HepG2 (cell line): ENCODE data around the gene ZC3H18. TPM values are rescaled to one million over a fixed set of nuclear protein-coding genes. Genes with fewer than 3 reads are reported as not detected.

Source experiments
- CREB3 ChIP-seq: sonication (generic); formaldehyde crosslinking; IDR thresholded peaks from 2 replicates; pipeline ENCODE4 v1.5.0; 2020; ENCODE audit warnings: missing genetic modification reagents
- DR1 ChIP-seq: sonication (generic); formaldehyde crosslinking; IDR thresholded peaks from 2 replicates; pipeline ENCODE4 v1.8.0; 2021; ENCODE audit warnings: mild to moderate bottlenecking, missing genetic modification reagents, inconsistent platforms
- JARID2 ChIP-seq: sonication (generic); formaldehyde crosslinking; IDR thresholded peaks from 2 replicates; pipeline ENCODE4 v1.8.1; 2023; ENCODE audit warnings: missing genetic modification reagents, inconsistent platforms; ENCODE audit not compliant: insufficient replicate concordance
- KLF12 ChIP-seq: sonication (generic); formaldehyde crosslinking; IDR thresholded peaks from 2 replicates; pipeline ENCODE4 v1.4.0; 2020; ENCODE audit warnings: missing genetic modification reagents, borderline replicate concordance
- MIER2 ChIP-seq: IDR thresholded peaks from 2 replicates; pipeline ENCODE4 v1.6.1; 2016; ENCODE audit warnings: missing biosample characterization, missing genetic modification reagents
- MTF1 ChIP-seq: sonication (generic); formaldehyde crosslinking; IDR thresholded peaks from 2 replicates; pipeline ENCODE4 v1.5.0; 2020; ENCODE audit warnings: missing genetic modification reagents
- MYPOP ChIP-seq: sonication (generic); formaldehyde crosslinking; IDR thresholded peaks from 2 replicates; pipeline ENCODE4 v1.8.1; 2023; ENCODE audit warnings: mild to moderate bottlenecking, moderate library complexity, missing genetic modification reagents
- NFRKB ChIP-seq: fragments of 450-650 bp; IDR thresholded peaks from 2 replicates; pipeline ENCODE4 v1.6.1; 2017
- SETDB1 ChIP-seq: sonication (generic); formaldehyde crosslinking; IDR thresholded peaks from 2 replicates; pipeline ENCODE4 v1.5.1; 2020; ENCODE audit warnings: missing genetic modification reagents, mild to moderate bottlenecking, borderline replicate concordance
- TARDBP ChIP-seq: sonication (generic); formaldehyde crosslinking; IDR thresholded peaks from 2 replicates; pipeline ENCODE4 v1.8.0; 2022; ENCODE audit warnings: mild to moderate bottlenecking, missing genetic modification reagents
- TOPORS ChIP-seq: sonication (generic); formaldehyde crosslinking; IDR thresholded peaks from 2 replicates; pipeline ENCODE4 v1.8.0; 2023; ENCODE audit warnings: mild to moderate bottlenecking, missing genetic modification reagents
- ZBTB39 ChIP-seq: sonication (generic); formaldehyde crosslinking; IDR thresholded peaks from 2 replicates; pipeline ENCODE4 v1.5.0; 2020; ENCODE audit warnings: missing genetic modification reagents
- ZKSCAN1 ChIP-seq: fragments of 150-350 bp; IDR thresholded peaks from 2 replicates; pipeline ENCODE4 v1.6.1; 2014; ENCODE audit warnings: low read length
- ZNF143 ChIP-seq: sonication (generic); formaldehyde crosslinking; IDR thresholded peaks from 2 replicates; pipeline ENCODE4 v1.4.0; 2020; ENCODE audit warnings: missing genetic modification reagents
- ZNF230 ChIP-seq: sonication (generic); formaldehyde crosslinking; IDR thresholded peaks from 2 replicates; pipeline ENCODE4 v1.4.0; 2020; ENCODE audit warnings: mild to moderate bottlenecking, missing genetic modification reagents
- ZNF263 ChIP-seq: sonication (generic); formaldehyde crosslinking; IDR thresholded peaks from 2 replicates; pipeline ENCODE4 v1.4.0; 2020; ENCODE audit warnings: missing genetic modification reagents
- ZNF281 ChIP-seq: sonication (generic); formaldehyde crosslinking; IDR thresholded peaks from 2 replicates; pipeline ENCODE4 v1.4.0; 2020; ENCODE audit warnings: missing genetic modification reagents, borderline replicate concordance
- ZNF335 ChIP-seq: sonication (generic); formaldehyde crosslinking; IDR thresholded peaks from 2 replicates; pipeline ENCODE4 v1.4.0; 2020; ENCODE audit warnings: missing genetic modification reagents
- ZNF496 ChIP-seq: sonication (generic); formaldehyde crosslinking; IDR thresholded peaks from 2 replicates; pipeline ENCODE4 v1.8.1; 2023; ENCODE audit warnings: mild to moderate bottlenecking, moderate library complexity, missing genetic modification reagents; ENCODE audit not compliant: insufficient replicate concordance
- ZNF563 ChIP-seq: sonication (generic); formaldehyde crosslinking; IDR thresholded peaks from 2 replicates; pipeline ENCODE4 v1.8.0; 2022; ENCODE audit warnings: mild to moderate bottlenecking, moderate library complexity, missing genetic modification reagents
- ZNF710 ChIP-seq: sonication (generic); formaldehyde crosslinking; IDR thresholded peaks from 2 replicates; pipeline ENCODE4 v1.5.0; 2020; ENCODE audit warnings: mild to moderate bottlenecking, missing genetic modification reagents, borderline replicate concordance
- ZNF75D ChIP-seq: sonication (generic); formaldehyde crosslinking; IDR thresholded peaks from 2 replicates; pipeline ENCODE4 v1.8.1; 2023; ENCODE audit warnings: missing genetic modification reagents, mild to moderate bottlenecking, borderline replicate concordance
- polyA plus RNA-seq, 8 experiments: library from polyadenylated mRNA; depleted of rRNA in 3 of 8; stranded (reverse) in 7 of 8; unstranded in 1 of 8; fragments of >200 nt; fragmentation: Illumina TruSeq in 4 of 8; extraction: Trizol in 4 of 8; gene quantifications; 2 replicates each; pipeline versions ENCODE4 v1.2.1 to v1.2.3, GENCODE V29; 2011 to 2016; ENCODE audit warnings: low read depth in 4 of 8, missing spikeins in 1 of 8, mixed read lengths in 1 of 8; ENCODE audit not compliant: insufficient read depth in 1 of 8
- total RNA-seq, 5 experiments: library from RNA; depleted of rRNA; stranded (reverse); fragments of >200 nt; fragmentation: Illumina TruSeq; extraction: Trizol; gene quantifications; 2 replicates each; pipeline ENCODE4 v1.2.3, GENCODE V29; 2016; ENCODE audit warnings: low read depth in 1 of 5

The ZC3H18 gene
- total and polyA plus RNA-seq, 2 of the 13 experiments (the other 11 are each of a cell fraction or from before 2014, with no cell fraction given): 11.2 to 27.4 TPM

- TF ChIP-seq ZNF75D (CRISPR knock-in tag): no peak
- peak; percentile 40; the same call in 1 of the 2 replicates for TF ChIP-seq KLF12 (CRISPR knock-in tag)
- no peak for TF ChIP-seq ZNF563 (CRISPR knock-in tag)
- TF ChIP-seq NFRKB: no peak
- no peak for TF ChIP-seq SETDB1 (CRISPR knock-in tag)
- TF ChIP-seq ZNF263 (CRISPR knock-in tag): 0 out of 2 replicates have a peak, but pooled peaks have one; percentile 4
- 0 out of 2 replicates have a peak, but pooled peaks have one; percentile 8 for TF ChIP-seq ZNF143
- TF ChIP-seq ZNF335 (CRISPR knock-in tag): 0 out of 2 replicates have a peak, but pooled peaks have one; percentile 28
- no peak for TF ChIP-seq ZNF710 (CRISPR knock-in tag)
- no peak for TF ChIP-seq TARDBP (CRISPR knock-in tag)
- 0 out of 2 replicates have a peak, but pooled peaks have one; percentile 4 for TF ChIP-seq DR1 (CRISPR knock-in tag)
- 0 out of 2 replicates have a peak, but pooled peaks have one; percentile 4 for TF ChIP-seq ZBTB39 (CRISPR knock-in tag)
- TF ChIP-seq CREB3: 0 out of 2 replicates have a peak, but pooled peaks have one; percentile 7
- TF ChIP-seq ZNF496 (CRISPR knock-in tag): no peak
- TF ChIP-seq MIER2: no peak
- TF ChIP-seq ZNF230 (CRISPR knock-in tag): 0 out of 2 replicates have a peak, but pooled peaks have one; percentile 6
- no peak for TF ChIP-seq ZNF281 (CRISPR knock-in tag)
- TF ChIP-seq TOPORS (CRISPR knock-in tag): no peak
- 0 out of 2 replicates have a peak, but pooled peaks have one; percentile 20 for TF ChIP-seq MTF1
- TF ChIP-seq ZKSCAN1: no peak
- TF ChIP-seq MYPOP (CRISPR knock-in tag): 0 out of 2 replicates have a peak, but pooled peaks have one; percentile 47
- TF ChIP-seq JARID2: no peak
These were observed 489 bp downstream of the ZC3H18 start (continued) for GRCh38 chr16:88570691-88571092.
